Measurements from ENCODE around the gene ENDOV.

ENDOV gene

GRCh38 chr17:80414803-80415625 is at the start of gene ENDOV:
Gene ENDOV, plus strand, starts transcription at chr17:80415167. Its CDS starts 28 bp downstream, at chr17:80415195.
- FAIRE-seq = no peak

- no peak for FAIRE-seq
Measured at GRCh38 chr17:80365983-80366382, 49.0 kb upstream of the ENDOV start.

GRCh38 chr17:80367503-80367902 is 47.5 kb upstream of the ENDOV start:
- no peak for FAIRE-seq

GRCh38 chr17:80371196-80371595 is 43.8 kb upstream of the ENDOV start:
- FAIRE-seq = no peak

GRCh38 chr17:80372456-80372855 is 42.5 kb upstream of the ENDOV start:
- FAIRE-seq = no peak

- no peak for FAIRE-seq
Measured at GRCh38 chr17:80372922-80373570, 41.9 kb upstream of the ENDOV start.

GRCh38 chr17:80374039-80374731 is 40.8 kb upstream of the ENDOV start:
- FAIRE-seq = no peak

- no peak for FAIRE-seq
Measured at GRCh38 chr17:80374732-80375585, 40.0 kb upstream of the ENDOV start.

- no peak for FAIRE-seq
Measured at GRCh38 chr17:80376531-80376930, 38.4 kb upstream of the ENDOV start.

- FAIRE-seq = no peak
Measured at GRCh38 chr17:80377798-80378197, 37.2 kb upstream of the ENDOV start.

GRCh38 chr17:80379348-80379747 is 35.6 kb upstream of the ENDOV start:
- no peak for FAIRE-seq

- no peak for FAIRE-seq
Measured at GRCh38 chr17:80380068-80380467, 34.9 kb upstream of the ENDOV start.

GRCh38 chr17:80380555-80381002 is 34.4 kb upstream of the ENDOV start:
- no peak for FAIRE-seq

- no peak for FAIRE-seq
Measured at GRCh38 chr17:80381416-80381923, 33.5 kb upstream of the ENDOV start.

- no peak for FAIRE-seq
Measured at GRCh38 chr17:80382446-80382845, 32.5 kb upstream of the ENDOV start.

- no peak for FAIRE-seq
Measured at GRCh38 chr17:80382956-80383355, 32.0 kb upstream of the ENDOV start.

- no peak for FAIRE-seq
Measured at GRCh38 chr17:80384078-80384960, 30.6 kb upstream of the ENDOV start.

- no peak for FAIRE-seq
Measured at GRCh38 chr17:80385046-80385445, 29.9 kb upstream of the ENDOV start.

GRCh38 chr17:80386341-80386740 is 28.6 kb upstream of the ENDOV start:
- no peak for FAIRE-seq

GRCh38 chr17:80387071-80387470 is 27.9 kb upstream of the ENDOV start:
- no peak for FAIRE-seq

GRCh38 chr17:80388175-80388574 is 26.8 kb upstream of the ENDOV start:
- FAIRE-seq = no peak
